Stimulated activated effector memory CD8-positive, alpha-beta T cell treated with anti-CD3 and anti-CD28 coated beads, Interleukin-12 subunit alpha, Interleukin-12 subunit beta, amount 100 ng/mL, for 72 hours (primary cell): Measurements from ENCODE around the gene POLR2E.

Source experiments
- ATAC-seq: fragments of 150-1000 bp; cut with Tn5 transposase; 2 replicates; pipeline ENCODE4 v1.10.0; 2021
- DNase-seq, 2 donors: peaks; one replicate each; pipeline ENCODE4 v3.0.0; 2021 to 2022; ENCODE audit warnings: low spot score in 2 of 2
- H3K27ac Mint-ChIP-seq: one replicate; pipeline ENCODE4 v1.8.0; 2022; ENCODE audit warnings: mild to moderate bottlenecking, mixed read lengths
- H3K36me3 Mint-ChIP-seq: one replicate; pipeline ENCODE4 v1.8.0; 2022; ENCODE audit warnings: mild to moderate bottlenecking, mixed read lengths
- H3K4me1 Mint-ChIP-seq: one replicate; pipeline ENCODE4 v1.8.0; 2022; ENCODE audit warnings: mixed read lengths
- H3K4me3 Mint-ChIP-seq: one replicate; pipeline ENCODE4 v1.8.0; 2022; ENCODE audit warnings: mild to moderate bottlenecking, mixed read lengths
- H3K9me3 Mint-ChIP-seq: one replicate; pipeline ENCODE4 v1.8.0; 2022; ENCODE audit warnings: mixed read lengths

Gene POLR2E

GRCh38 chr19:1094978-1095701 is at the start of gene POLR2E:
Gene POLR2E (minus strand): TSS chr19:1095375. CDS start chr19:1095315, 60 bp downstream.
- DNase-seq (peak; percentile 99 to 100), ATAC-seq (peak; percentile 92)
- H3K4me1 Mint-ChIP-seq: peaks cover 68% of the 10 kb centered on the region
- H3K9me3 Mint-ChIP-seq: no peaks in the 10 kb centered on the region
- H3K27ac Mint-ChIP-seq: peak within 1 kb of the TSS; percentile 94
- peaks cover 73% of the 10 kb centered on the region for H3K36me3 Mint-ChIP-seq
- peak within 1 kb of the TSS; percentile 87 for H3K4me3 Mint-ChIP-seq

- Mint-ChIP-seq H3K4me3 (no peak overlapping the region), H3K36me3 (peaks cover 54% of the 10 kb centered on the region), H3K27ac (peak overlapping the region; percentile 89)
Measured at GRCh38 chr19:1144741-1145140, 49.6 kb upstream of the POLR2E start.

GRCh38 chr19:1143828-1144399 is 48.7 kb upstream of the POLR2E start:
- peaks cover 17% of the 10 kb centered on the region for H3K4me1 Mint-ChIP-seq
- peak overlapping the region; percentile 89 for H3K27ac Mint-ChIP-seq
- no peak for DNase-seq
- H3K36me3 Mint-ChIP-seq: peaks cover 57% of the 10 kb centered on the region
- no peaks in the 10 kb centered on the region for H3K9me3 Mint-ChIP-seq
- no peak overlapping the region for H3K4me3 Mint-ChIP-seq
- no peak for ATAC-seq

More at GRCh38 chr19:1144741-1145140, 49.6 kb upstream of the POLR2E start:
- ATAC-seq (no peak), DNase-seq (no peak)
- H3K9me3 Mint-ChIP-seq: no peaks in the 10 kb centered on the region
- H3K4me1 Mint-ChIP-seq: peaks cover 18% of the 10 kb centered on the region

GRCh38 chr19:1141944-1142343 is 46.8 kb upstream of the POLR2E start:
- H3K36me3 Mint-ChIP-seq: peaks cover 47% of the 10 kb centered on the region
- peaks cover 17% of the 10 kb centered on the region for H3K4me1 Mint-ChIP-seq
- ATAC-seq: peak; percentile 50

GRCh38 chr19:1140272-1141027 is 45.3 kb upstream of the POLR2E start:
- no peak for ATAC-seq
- Mint-ChIP-seq H3K4me3 (no peak overlapping the region), H3K4me1 (peaks cover 28% of the 10 kb centered on the region), H3K27ac (peak overlapping the region; percentile 64), H3K9me3 (no peaks in the 10 kb centered on the region), H3K36me3 (peaks cover 44% of the 10 kb centered on the region)
- no peak for DNase-seq

More at GRCh38 chr19:1141944-1142343, 46.8 kb upstream of the POLR2E start:
- H3K9me3 Mint-ChIP-seq: no peaks in the 10 kb centered on the region
- peak overlapping the region; percentile 20 for H3K27ac Mint-ChIP-seq
- H3K4me3 Mint-ChIP-seq: no peak overlapping the region
- DNase-seq: no peak

- DNase-seq: no peak
- no peak for ATAC-seq
- Mint-ChIP-seq H3K27ac (peak overlapping the region; percentile 64), H3K4me3 (no peak overlapping the region), H3K36me3 (peaks cover 33% of the 10 kb centered on the region), H3K4me1 (peaks cover 24% of the 10 kb centered on the region), H3K9me3 (no peaks in the 10 kb centered on the region)
Measured at GRCh38 chr19:1139126-1139525, 44.0 kb upstream of the POLR2E start.

- Mint-ChIP-seq H3K4me3 (no peak overlapping the region), H3K36me3 (peaks cover 32% of the 10 kb centered on the region), H3K4me1 (peaks cover 32% of the 10 kb centered on the region), H3K27ac (no peak overlapping the region), H3K9me3 (no peaks in the 10 kb centered on the region)
- no peak for DNase-seq
- no peak for ATAC-seq
Measured at GRCh38 chr19:1138121-1138520, 42.9 kb upstream of the POLR2E start.

- ATAC-seq (no peak), DNase-seq (no peak)
- peaks cover 32% of the 10 kb centered on the region for H3K4me1 Mint-ChIP-seq
- H3K9me3 Mint-ChIP-seq: no peaks in the 10 kb centered on the region
- peak overlapping the region; percentile 78 for H3K27ac Mint-ChIP-seq
- H3K36me3 Mint-ChIP-seq: peaks cover 40% of the 10 kb centered on the region
- no peak overlapping the region for H3K4me3 Mint-ChIP-seq
Measured at GRCh38 chr19:1136621-1137317, 41.6 kb upstream of the POLR2E start.

- peaks cover 37% of the 10 kb centered on the region for H3K36me3 Mint-ChIP-seq
Measured at GRCh38 chr19:1136201-1136600, 41.0 kb upstream of the POLR2E start.

GRCh38 chr19:1135454-1135853 is 40.3 kb upstream of the POLR2E start:
- Mint-ChIP-seq H3K27ac (peak overlapping the region; percentile 43), H3K36me3 (peaks cover 39% of the 10 kb centered on the region), H3K4me3 (no peak overlapping the region), H3K9me3 (no peaks in the 10 kb centered on the region), H3K4me1 (peaks cover 38% of the 10 kb centered on the region)
- DNase-seq (no peak), ATAC-seq (no peak)

More at GRCh38 chr19:1136201-1136600, 41.0 kb upstream of the POLR2E start:
- peak overlapping the region; percentile 78 for H3K27ac Mint-ChIP-seq
- DNase-seq (no peak), ATAC-seq (no peak)
- no peaks in the 10 kb centered on the region for H3K9me3 Mint-ChIP-seq
- peaks cover 32% of the 10 kb centered on the region for H3K4me1 Mint-ChIP-seq
- no peak overlapping the region for H3K4me3 Mint-ChIP-seq

GRCh38 chr19:1134431-1134830 is 39.3 kb upstream of the POLR2E start:
- no peak overlapping the region for H3K27ac Mint-ChIP-seq
- peaks cover 42% of the 10 kb centered on the region for H3K4me1 Mint-ChIP-seq
- no peak for ATAC-seq
- no peak for DNase-seq
- H3K36me3 Mint-ChIP-seq: peaks cover 39% of the 10 kb centered on the region
- no peak overlapping the region for H3K4me3 Mint-ChIP-seq
- H3K9me3 Mint-ChIP-seq: no peaks in the 10 kb centered on the region

- peak overlapping the region; percentile 95 for H3K27ac Mint-ChIP-seq
- H3K36me3 Mint-ChIP-seq: peaks cover 48% of the 10 kb centered on the region
- DNase-seq (peak; percentile 82 to 95), ATAC-seq (peak; percentile 80)
- peaks cover 48% of the 10 kb centered on the region for H3K4me1 Mint-ChIP-seq
- H3K4me3 Mint-ChIP-seq: peak overlapping the region; percentile 84
- no peaks in the 10 kb centered on the region for H3K9me3 Mint-ChIP-seq
Measured at GRCh38 chr19:1133471-1133929, 38.3 kb upstream of the POLR2E start.

- Mint-ChIP-seq H3K4me1 (peaks cover 50% of the 10 kb centered on the region), H3K4me3 (peak overlapping the region; percentile 84), H3K36me3 (peaks cover 55% of the 10 kb centered on the region), H3K27ac (peak overlapping the region; percentile 95), H3K9me3 (no peaks in the 10 kb centered on the region)
- ATAC-seq (peak; percentile 25), DNase-seq (peak; percentile 53 to 87)
Measured at GRCh38 chr19:1132552-1133383, 37.6 kb upstream of the POLR2E start.
